Thyroid gland (tissue), 4 donors: Measurements from ENCODE around the gene RPP38. TPM values are rescaled to one million over a fixed set of nuclear protein-coding genes. Genes with fewer than 3 reads are reported as not detected.

Source experiments
- DNase-seq, 2 donors: peaks; one replicate each; pipeline ENCODE4 v3.0.0-alpha.2; 2019
- H3K27ac ChIP-seq, 3 donors: fragments of 200-600 bp; sonication (generic); 1 replicate in 2 of 3; 2 replicates in 1 of 3; pipeline ENCODE4 v1.5.1; 2016 to 2019; ENCODE audit warnings: mild to moderate bottlenecking in 1 of 3, moderate library complexity in 1 of 3
- H3K27me3 ChIP-seq: fragments of 200-600 bp; sonication (generic); one replicate; pipeline ENCODE4 v1.5.1; 2019
- H3K36me3 ChIP-seq, 2 donors: fragments of 200-600 bp; sonication (generic); one replicate each; pipeline ENCODE4 v1.5.1; 2016 to 2019
- H3K4me1 ChIP-seq, 2 donors: fragments of 200-600 bp; sonication (generic); one replicate each; pipeline ENCODE4 v1.5.1; 2017 to 2019
- H3K4me3 ChIP-seq, 3 donors: fragments of 200-600 bp; sonication (generic); replicated peaks in 1 of 3; 1 replicate in 2 of 3; 2 replicates in 1 of 3; pipeline ENCODE4 v1.5.1; 2016; ENCODE audit warnings: mild to moderate bottlenecking in 1 of 3
- H3K9me3 ChIP-seq: fragments of 200-600 bp; sonication (generic); one replicate; pipeline ENCODE4 v1.5.1; 2017
- POLR2A ChIP-seq, 2 donors: fragments of 450-650 bp; IDR thresholded peaks; one replicate each; pipeline ENCODE4 v1.6.1; 2017; ENCODE audit warnings: antibody characterized with exemption in 2 of 2, mild to moderate bottlenecking in 2 of 2, moderate library complexity in 1 of 2
- WGBS, 2 donors: methylation state at CpG; one replicate each; pipeline ENCODE4 v1.1.5; 2017; 5-methylcytosine and 5-hydroxymethylcytosine counted together
- intact Hi-C: fragments of 100-400 bp; cut with DNase I; formaldehyde crosslinking; loops from one replicate; pipeline ENCODE4 v1.15.1; 2023
- total RNA-seq, 4 donors: library from RNA; depleted of rRNA; stranded (reverse); fragments of >200 nt; gene quantifications; one replicate each; pipeline ENCODE4 v1.2.3, GENCODE V29; 2016
- TF ChIP-seq, protein P1 (sequence below), 6 experiments: fragments of 200-600 bp in 3 of 6; fragments of 450-650 bp in 3 of 6; sonication (generic) in 3 of 6; IDR thresholded peaks; one replicate each; pipeline ENCODE4 v1.5.1; 2016 to 2019; ENCODE audit warnings: antibody characterized with exemption in 6 of 6, mild to moderate bottlenecking in 2 of 6, inconsistent platforms in 1 of 6, moderate library complexity in 1 of 6

RPP38 gene
- total RNA-seq, 4 donors from 2014 or later = 17.0 to 28.5 (median 19.3) TPM

DNA sequence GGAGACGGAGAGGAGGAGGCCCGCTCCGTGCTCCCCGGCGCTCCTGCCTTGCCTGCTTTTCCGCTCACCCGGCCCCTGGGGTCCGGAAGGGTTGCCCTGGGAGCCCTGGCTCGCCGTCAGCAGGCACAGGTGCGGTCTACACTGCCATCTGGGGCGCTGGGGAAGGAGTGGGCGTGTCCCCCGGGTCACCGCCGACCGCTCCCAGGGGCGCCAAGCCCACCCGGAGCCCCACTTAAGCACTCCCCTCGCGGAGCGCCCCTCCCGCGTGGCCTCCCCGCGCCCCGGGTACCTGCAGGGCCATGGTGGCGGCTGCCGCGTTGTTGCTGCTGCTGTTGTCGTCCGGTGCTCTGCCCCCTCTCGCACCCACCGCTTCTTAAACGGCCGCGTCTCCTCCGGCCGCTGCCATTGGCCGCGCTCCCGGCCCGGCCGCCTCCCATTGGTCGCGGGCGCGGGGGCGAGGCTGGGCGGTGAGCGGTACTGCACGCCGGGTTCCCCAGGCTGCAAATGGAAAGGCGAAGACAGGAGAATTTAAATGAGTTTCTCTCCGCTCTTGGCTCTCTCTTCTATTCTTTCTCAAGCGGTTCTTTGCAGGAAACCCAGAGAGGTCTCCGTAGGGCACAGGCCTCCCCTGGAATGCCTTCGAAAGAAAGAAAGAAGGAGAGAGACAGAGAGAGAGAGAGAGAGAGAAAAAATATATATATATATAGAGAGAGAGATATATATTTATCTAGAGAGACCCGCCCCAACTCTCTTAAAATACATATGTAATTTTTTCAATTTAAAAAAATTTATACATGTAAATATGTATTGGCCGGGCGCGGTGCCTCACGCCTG is 8.5 kb upstream of the RPP38 start, which contains the start of gene ACBD7:
Gene ACBD7 (minus strand): TSS at position 349 of the 834 bp plus-strand sequence. CDS start 48 bp downstream, at position 301.
- Histone ChIP-seq H3K36me3 (no peaks in the 10 kb centered on the region), H3K4me3 (peak within 1 kb of the TSS; percentile 10 to 36 (median 31)), H3K27ac (no peak within 1 kb of the TSS), H3K9me3 (no peaks in the 10 kb centered on the region), H3K4me1 (peaks cover 4 to 9% of the 10 kb centered on the region in 2 donors), H3K27me3 (no peaks in the 10 kb centered on the region)
- WGBS, 2 donors = 12 to 16% methylated on average over 27 to 34 of the region's 63 CpGs
- DNase-seq = peak; percentile 82 to 83
- TF ChIP-seq POLR2A (IDR thresholded peaks at IDR 0.05) = peak in 1 of 2 donors; percentile 29
- TF ChIP-seq, protein P1, sequence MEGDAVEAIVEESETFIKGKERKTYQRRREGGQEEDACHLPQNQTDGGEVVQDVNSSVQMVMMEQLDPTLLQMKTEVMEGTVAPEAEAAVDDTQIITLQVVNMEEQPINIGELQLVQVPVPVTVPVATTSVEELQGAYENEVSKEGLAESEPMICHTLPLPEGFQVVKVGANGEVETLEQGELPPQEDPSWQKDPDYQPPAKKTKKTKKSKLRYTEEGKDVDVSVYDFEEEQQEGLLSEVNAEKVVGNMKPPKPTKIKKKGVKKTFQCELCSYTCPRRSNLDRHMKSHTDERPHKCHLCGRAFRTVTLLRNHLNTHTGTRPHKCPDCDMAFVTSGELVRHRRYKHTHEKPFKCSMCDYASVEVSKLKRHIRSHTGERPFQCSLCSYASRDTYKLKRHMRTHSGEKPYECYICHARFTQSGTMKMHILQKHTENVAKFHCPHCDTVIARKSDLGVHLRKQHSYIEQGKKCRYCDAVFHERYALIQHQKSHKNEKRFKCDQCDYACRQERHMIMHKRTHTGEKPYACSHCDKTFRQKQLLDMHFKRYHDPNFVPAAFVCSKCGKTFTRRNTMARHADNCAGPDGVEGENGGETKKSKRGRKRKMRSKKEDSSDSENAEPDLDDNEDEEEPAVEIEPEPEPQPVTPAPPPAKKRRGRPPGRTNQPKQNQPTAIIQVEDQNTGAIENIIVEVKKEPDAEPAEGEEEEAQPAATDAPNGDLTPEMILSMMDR (IDR thresholded peaks at IDR 0.05) = peak; percentile 8 to 70 (median 60)
- intact Hi-C loops = no loop called here

DNA sequence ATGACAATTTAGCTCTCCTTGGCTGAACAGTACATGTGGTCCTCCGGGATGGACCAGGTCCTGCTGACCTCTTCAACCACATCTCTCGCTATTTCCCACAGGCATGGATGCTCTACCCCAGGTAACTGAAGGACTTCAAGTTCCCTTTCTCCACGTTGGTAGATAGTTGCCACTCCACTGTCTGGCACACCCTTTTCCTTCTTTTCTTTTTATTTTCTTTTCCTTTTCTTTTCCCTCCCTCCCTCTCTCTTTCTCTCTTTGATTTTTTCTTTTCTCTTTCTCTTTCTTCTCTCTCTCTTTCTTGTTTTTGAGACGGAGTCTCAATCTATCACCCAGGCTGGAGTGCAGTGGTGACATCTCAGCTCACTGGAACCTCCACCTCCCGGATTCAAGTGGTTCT is 5.7 kb upstream of the RPP38 start:
- intact Hi-C loops = loop anchor here (5.0 kb wide), 1 partner anchor 214 kb away; the partner anchor contains the start of gene SUV39H2
- no peak overlapping the region for H3K4me3 ChIP-seq
- no peak for DNase-seq
- no peaks in the 10 kb centered on the region for H3K27me3 ChIP-seq
- no peak for TF ChIP-seq POLR2A (IDR thresholded peaks at IDR 0.05)
- TF ChIP-seq, protein P1 (IDR thresholded peaks at IDR 0.05) = no peak
- H3K9me3 ChIP-seq = no peaks in the 10 kb centered on the region
- WGBS, 2 donors = 80 to 85% methylated on average over 5 of the region's 5 CpGs
- H3K27ac ChIP-seq = no peak overlapping the region
- H3K4me1 ChIP-seq = peaks cover 0 to 3% of the 10 kb centered on the region in 2 donors
- no peaks in the 10 kb centered on the region for H3K36me3 ChIP-seq

GRCh38 chr10:15092855-15093408 is 4.2 kb upstream of the RPP38 start:
- Histone ChIP-seq H3K27me3 (no peaks in the 10 kb centered on the region), H3K4me3 (no peak overlapping the region), H3K36me3 (no peaks in the 10 kb centered on the region), H3K27ac (no peak overlapping the region), H3K9me3 (no peaks in the 10 kb centered on the region), H3K4me1 (peaks cover 1 to 6% of the 10 kb centered on the region in 2 donors)
- no peak for DNase-seq
- TF ChIP-seq, protein P1 (IDR thresholded peaks at IDR 0.05) = no peak
- TF ChIP-seq POLR2A (IDR thresholded peaks at IDR 0.05) = no peak
- WGBS, 2 donors = 83 to 88% methylated on average over 16 of the region's 16 CpGs
- intact Hi-C loops = loop anchor here (5.0 kb wide), 1 partner anchor 216 kb away; the partner anchor contains the start of gene SUV39H2

DNA sequence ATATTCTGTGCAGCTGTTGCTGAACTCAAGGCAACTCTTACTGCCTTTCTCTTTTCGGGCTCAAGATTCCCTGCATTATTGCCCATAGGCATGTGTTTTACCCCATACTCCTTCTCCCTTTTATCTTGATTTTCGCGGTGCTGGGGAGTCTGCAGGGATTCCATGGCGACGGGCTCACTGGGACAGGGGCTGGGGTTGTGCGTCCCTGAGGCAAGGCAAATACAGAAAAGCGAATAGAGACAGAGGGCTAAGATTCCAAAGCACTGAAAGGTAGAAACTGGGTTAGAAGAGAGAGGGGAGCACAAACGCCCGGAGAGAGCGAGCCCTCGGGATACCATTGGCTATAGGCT is 519 bp upstream of the RPP38 start:
- no peak for TF ChIP-seq POLR2A (IDR thresholded peaks at IDR 0.05)
- TF ChIP-seq, protein P1 (IDR thresholded peaks at IDR 0.05) = no peak
- H3K27me3 ChIP-seq = no peaks in the 10 kb centered on the region
- H3K27ac ChIP-seq = peak overlapping the region; percentile 93 to 100 (median 96)
- H3K4me3 ChIP-seq = peak overlapping the region; percentile 90 to 99 (median 98)
- no peaks in the 10 kb centered on the region for H3K9me3 ChIP-seq
- no peak for DNase-seq
- H3K4me1 ChIP-seq = peaks cover 19 to 27% of the 10 kb centered on the region in 2 donors
- no peaks in the 10 kb centered on the region for H3K36me3 ChIP-seq
- 1 to 2% methylated on average over 11 of the region's 11 CpGs for WGBS, 2 donors
- intact Hi-C loops = no loop called here
